ENCODE measurements around the gene FGF19.
"Not testable (repeated sequence)": the region's sequence is repeated elsewhere in the genome, so short reads cannot be mapped to it uniquely, and the experiment has no call there.

FGF19 gene

GRCh38 chr11:69695995-69696394, 7.8 kb downstream of the FGF19 start:
- H3K4me1 ChIP-seq (ENCODE audit: control insufficient read depth, insufficient read depth, low read length, unreplicated experiment); H3K36me3 ChIP-seq (ENCODE audit: insufficient read depth, low read length); H2AFZ ChIP-seq (ENCODE audit: low read length, unreplicated experiment); H3K27ac ChIP-seq (ENCODE audit: low read depth, low read length); H3K4me3 ChIP-seq (ENCODE audit: low read depth, low read length); H3K79me2 ChIP-seq (ENCODE audit: control insufficient read depth, insufficient read depth, low read length, unreplicated experiment): not testable (repeated sequence)
- H3K27me3 ChIP-seq (ENCODE audit: insufficient read depth, low read length): peaks cover 37% of the 10 kb centered on the region

DNA sequence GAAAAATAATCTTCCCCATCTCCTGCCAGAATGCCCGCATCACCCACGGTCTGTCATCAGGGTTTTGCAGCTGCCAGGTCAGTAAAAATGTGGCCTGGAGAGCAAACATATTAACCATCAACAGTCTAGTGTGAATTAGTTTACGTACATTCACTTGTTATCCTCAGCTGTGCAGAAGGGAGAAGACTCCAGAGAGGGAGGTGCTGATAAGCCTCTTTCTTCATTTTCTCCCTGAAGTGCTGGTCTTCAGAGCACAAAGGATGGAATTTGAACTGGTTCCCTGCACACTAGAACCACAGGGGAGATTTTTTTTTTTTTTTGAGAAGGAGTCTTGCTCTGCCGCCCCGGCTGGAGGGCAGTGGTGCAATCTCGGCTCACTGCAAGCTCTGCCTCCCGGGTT, 8.2 kb downstream of the FGF19 start:
- Histone ChIP-seq H2AFZ (ENCODE audit: low read length, unreplicated experiment) (no peak overlapping the region), H3K4me3 (ENCODE audit: low read depth, low read length) (no peak overlapping the region), H3K27ac (ENCODE audit: low read depth, low read length) (no peak overlapping the region), H3K27me3 (ENCODE audit: insufficient read depth, low read length) (peaks cover 37% of the 10 kb centered on the region), H3K79me2 (ENCODE audit: control insufficient read depth, insufficient read depth, low read length, unreplicated experiment) (no peaks in the 10 kb centered on the region), H3K4me1 (ENCODE audit: control insufficient read depth, insufficient read depth, low read length, unreplicated experiment) (peaks cover 4% of the 10 kb centered on the region), H3K36me3 (ENCODE audit: insufficient read depth, low read length) (no peaks in the 10 kb centered on the region)

DNA sequence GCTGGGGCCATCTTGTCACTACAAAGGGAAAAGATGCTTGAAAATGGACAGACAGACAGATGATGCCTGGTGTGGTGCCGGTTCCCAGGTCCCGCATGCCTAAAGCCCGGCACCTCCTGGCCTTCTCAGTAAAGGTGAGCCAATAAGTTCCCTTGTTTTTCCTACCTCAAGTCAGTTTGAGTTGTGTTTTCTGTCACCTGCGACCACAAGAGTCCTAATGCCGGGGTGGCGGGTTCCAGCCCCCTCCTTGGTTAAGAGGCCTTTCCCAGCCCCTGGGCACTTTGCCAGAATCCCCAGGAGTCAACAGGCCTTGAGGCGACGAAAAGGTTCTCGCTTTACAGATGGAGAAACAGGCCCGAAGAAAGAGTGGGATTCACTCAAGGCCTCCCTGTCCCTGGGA, 9.0 kb downstream of the FGF19 start:
- Histone ChIP-seq H3K79me2 (ENCODE audit: control insufficient read depth, insufficient read depth, low read length, unreplicated experiment) (no peaks in the 10 kb centered on the region), H3K27me3 (ENCODE audit: insufficient read depth, low read length) (peaks cover 37% of the 10 kb centered on the region), H3K36me3 (ENCODE audit: insufficient read depth, low read length) (no peaks in the 10 kb centered on the region), H2AFZ (ENCODE audit: low read length, unreplicated experiment) (no peak overlapping the region), H3K4me1 (ENCODE audit: control insufficient read depth, insufficient read depth, low read length, unreplicated experiment) (no peaks in the 10 kb centered on the region), H3K4me3 (ENCODE audit: low read depth, low read length) (no peak overlapping the region), H3K27ac (ENCODE audit: low read depth, low read length) (no peak overlapping the region)

DNA sequence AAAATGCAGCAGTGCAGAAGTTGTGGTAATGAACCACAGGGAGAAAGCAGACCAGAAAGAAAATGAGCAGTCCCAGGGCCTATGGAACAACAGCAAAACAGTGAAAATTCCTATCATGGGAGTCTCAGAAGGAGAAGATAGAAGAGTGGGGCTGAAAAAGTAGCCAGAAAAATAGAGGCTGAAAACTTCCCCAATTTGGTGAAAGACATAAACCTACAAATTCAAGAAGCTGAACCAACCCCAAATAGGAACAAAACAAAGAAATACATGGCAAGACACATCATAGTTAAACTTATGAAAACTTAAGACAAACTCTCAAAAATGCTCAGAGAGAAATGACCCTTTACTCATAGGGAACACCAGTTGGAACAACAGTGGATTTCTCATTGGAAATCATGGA, 11.4 kb downstream of the FGF19 start:
- Histone ChIP-seq H3K4me3 (ENCODE audit: low read depth, low read length) (no peak overlapping the region), H3K27me3 (ENCODE audit: insufficient read depth, low read length) (peaks cover 37% of the 10 kb centered on the region), H2AFZ (ENCODE audit: low read length, unreplicated experiment) (no peak overlapping the region), H3K79me2 (ENCODE audit: control insufficient read depth, insufficient read depth, low read length, unreplicated experiment) (no peaks in the 10 kb centered on the region), H3K4me1 (ENCODE audit: control insufficient read depth, insufficient read depth, low read length, unreplicated experiment) (no peaks in the 10 kb centered on the region), H3K36me3 (ENCODE audit: insufficient read depth, low read length) (no peaks in the 10 kb centered on the region), H3K27ac (ENCODE audit: low read depth, low read length) (no peak overlapping the region)

DNA sequence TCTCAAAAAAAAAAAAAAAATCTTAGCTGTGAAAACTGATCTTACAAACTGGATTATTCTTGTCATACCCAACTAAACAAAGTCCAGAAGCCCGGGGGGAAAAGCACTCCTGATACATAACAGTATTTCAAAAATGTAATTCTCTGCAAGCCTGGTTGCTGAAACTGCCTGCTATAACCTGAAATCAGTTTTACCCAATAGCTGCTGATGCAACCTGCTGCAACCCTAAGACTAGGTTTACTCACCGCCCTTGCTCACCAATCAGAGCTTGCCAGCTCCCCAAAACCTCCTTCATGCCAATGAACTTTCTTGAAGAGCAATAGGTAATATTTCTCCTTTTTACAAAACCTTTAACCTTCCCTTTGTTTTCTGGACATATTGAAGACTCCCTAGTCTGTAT, 12.4 kb downstream of the FGF19 start:
- no peaks in the 10 kb centered on the region for H3K79me2 ChIP-seq (ENCODE audit: control insufficient read depth, insufficient read depth, low read length, unreplicated experiment)
- H3K4me1 ChIP-seq (ENCODE audit: control insufficient read depth, insufficient read depth, low read length, unreplicated experiment): no peaks in the 10 kb centered on the region
- peaks cover 27% of the 10 kb centered on the region for H3K27me3 ChIP-seq (ENCODE audit: insufficient read depth, low read length)
- H3K36me3 ChIP-seq (ENCODE audit: insufficient read depth, low read length): no peaks in the 10 kb centered on the region
- H3K4me3 ChIP-seq (ENCODE audit: low read depth, low read length): no peak overlapping the region
- no peak overlapping the region for H3K27ac ChIP-seq (ENCODE audit: low read depth, low read length)
- no peak overlapping the region for H2AFZ ChIP-seq (ENCODE audit: low read length, unreplicated experiment)

GRCh38 chr11:69689484-69690319, 14.1 kb downstream of the FGF19 start:
- no peaks in the 10 kb centered on the region for H3K4me1 ChIP-seq (ENCODE audit: control insufficient read depth, insufficient read depth, low read length, unreplicated experiment)
- H2AFZ ChIP-seq (ENCODE audit: low read length, unreplicated experiment): no peak overlapping the region
- H3K27ac ChIP-seq (ENCODE audit: low read depth, low read length): no peak overlapping the region

DNA sequence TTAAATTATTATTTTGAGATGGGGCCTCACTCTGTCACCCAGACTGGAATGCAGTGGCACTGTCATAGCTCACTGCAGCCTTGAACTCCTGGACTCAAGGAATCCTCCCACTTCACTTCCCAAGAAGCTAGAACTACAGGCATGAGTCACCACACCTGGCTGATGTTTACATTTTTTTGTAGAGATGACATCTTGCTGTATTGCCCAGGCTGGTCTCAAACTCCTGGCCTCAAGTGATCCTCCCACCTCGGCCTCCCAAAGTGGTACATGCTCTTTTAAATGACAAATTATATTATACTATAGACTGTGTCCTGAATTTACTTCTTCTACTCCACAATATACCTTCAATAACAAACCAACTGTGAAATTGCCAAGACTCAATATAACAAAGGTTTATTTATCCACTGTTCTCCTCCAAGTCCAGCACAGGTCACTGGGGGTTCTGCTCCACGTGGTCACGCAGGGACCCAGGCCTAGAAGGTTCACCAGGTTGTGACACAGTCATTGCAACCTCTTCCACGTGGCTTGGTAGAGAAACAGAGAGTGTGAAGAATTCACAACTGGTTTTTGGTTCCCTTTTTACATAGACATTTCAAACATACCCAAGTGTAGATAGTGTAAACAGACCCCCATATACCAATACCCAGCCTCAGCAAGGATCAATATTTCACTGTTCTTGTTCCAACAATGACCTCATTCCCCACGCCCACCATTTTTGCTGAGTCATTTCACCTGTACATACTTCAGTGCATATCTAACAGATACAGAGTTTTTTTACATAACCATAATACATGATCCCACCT, 15.7 kb downstream of the FGF19 start:
- H3K4me1 ChIP-seq (ENCODE audit: control insufficient read depth, insufficient read depth, low read length, unreplicated experiment); H3K27ac ChIP-seq (ENCODE audit: low read depth, low read length); H3K36me3 ChIP-seq (ENCODE audit: insufficient read depth, low read length); H3K79me2 ChIP-seq (ENCODE audit: control insufficient read depth, insufficient read depth, low read length, unreplicated experiment); H3K27me3 ChIP-seq (ENCODE audit: insufficient read depth, low read length); H3K4me3 ChIP-seq (ENCODE audit: low read depth, low read length); H2AFZ ChIP-seq (ENCODE audit: low read length, unreplicated experiment): not testable (repeated sequence)

More at GRCh38 chr11:69689484-69690319, 14.1 kb downstream of the FGF19 start:
- no peaks in the 10 kb centered on the region for H3K36me3 ChIP-seq (ENCODE audit: insufficient read depth, low read length)
- H3K4me3 ChIP-seq (ENCODE audit: low read depth, low read length): no peak overlapping the region
- no peaks in the 10 kb centered on the region for H3K79me2 ChIP-seq (ENCODE audit: control insufficient read depth, insufficient read depth, low read length, unreplicated experiment)
- peaks cover 17% of the 10 kb centered on the region for H3K27me3 ChIP-seq (ENCODE audit: insufficient read depth, low read length)

DNA sequence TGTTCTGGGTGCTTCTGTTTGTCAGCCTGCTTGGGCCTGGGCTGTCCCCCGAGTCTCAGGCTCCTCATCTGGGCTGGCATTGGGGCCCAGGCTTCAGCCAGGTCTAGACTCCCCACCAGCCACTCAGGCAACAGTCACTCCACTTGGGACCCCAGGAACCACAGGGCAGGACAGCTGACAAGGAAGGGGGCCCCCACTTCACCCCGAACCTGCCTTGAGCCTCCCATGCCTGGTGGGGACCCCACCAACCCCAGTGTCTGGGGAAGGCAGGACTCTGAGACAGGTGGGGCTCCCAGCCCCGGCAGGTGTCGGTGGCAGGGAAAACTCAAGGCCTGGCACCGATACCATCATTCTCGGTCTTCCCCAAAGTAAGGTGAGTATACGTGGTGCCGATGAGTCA, 17.0 kb downstream of the FGF19 start:
- Histone ChIP-seq H3K27ac (ENCODE audit: low read depth, low read length) (no peak overlapping the region), H2AFZ (ENCODE audit: low read length, unreplicated experiment) (no peak overlapping the region), H3K4me3 (ENCODE audit: low read depth, low read length) (no peak overlapping the region), H3K79me2 (ENCODE audit: control insufficient read depth, insufficient read depth, low read length, unreplicated experiment) (no peaks in the 10 kb centered on the region), H3K4me1 (ENCODE audit: control insufficient read depth, insufficient read depth, low read length, unreplicated experiment) (no peaks in the 10 kb centered on the region), H3K36me3 (ENCODE audit: insufficient read depth, low read length) (no peaks in the 10 kb centered on the region), H3K27me3 (ENCODE audit: insufficient read depth, low read length) (no peaks in the 10 kb centered on the region; the same call in 1 of the 2 replicates)

DNA sequence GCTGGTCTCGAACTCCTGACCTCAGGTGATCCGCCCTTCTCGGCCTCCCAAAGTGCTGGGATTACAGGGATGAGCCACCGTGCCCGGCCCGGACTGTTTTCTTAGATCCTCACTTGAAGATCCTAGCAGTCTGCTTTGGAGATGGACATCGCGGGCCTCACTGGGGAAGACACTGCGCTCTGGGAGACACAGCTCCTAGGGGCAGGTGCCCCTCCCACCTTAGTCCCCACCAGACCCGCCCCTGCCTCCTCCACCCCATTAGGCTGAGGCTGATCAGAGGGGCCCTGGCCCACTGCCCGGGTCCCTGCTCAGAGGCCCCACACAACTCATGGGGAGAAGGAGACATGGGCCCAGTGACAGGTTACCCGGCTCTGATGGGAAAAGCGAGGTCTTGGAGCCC, 17.4 kb downstream of the FGF19 start:
- H3K4me1 ChIP-seq (ENCODE audit: control insufficient read depth, insufficient read depth, low read length, unreplicated experiment): no peaks in the 10 kb centered on the region
- H2AFZ ChIP-seq (ENCODE audit: low read length, unreplicated experiment): no peak overlapping the region
- no peaks in the 10 kb centered on the region for H3K27me3 ChIP-seq (ENCODE audit: insufficient read depth, low read length)
- no peaks in the 10 kb centered on the region for H3K79me2 ChIP-seq (ENCODE audit: control insufficient read depth, insufficient read depth, low read length, unreplicated experiment)
- H3K4me3 ChIP-seq (ENCODE audit: low read depth, low read length): no peak overlapping the region
- no peaks in the 10 kb centered on the region for H3K36me3 ChIP-seq (ENCODE audit: insufficient read depth, low read length)
- no peak overlapping the region for H3K27ac ChIP-seq (ENCODE audit: low read depth, low read length)

GRCh38 chr11:69685348-69685747, 18.5 kb downstream of the FGF19 start:
- H3K27ac ChIP-seq (ENCODE audit: low read depth, low read length): no peak overlapping the region
- no peak overlapping the region for H2AFZ ChIP-seq (ENCODE audit: low read length, unreplicated experiment)
- no peaks in the 10 kb centered on the region for H3K4me1 ChIP-seq (ENCODE audit: control insufficient read depth, insufficient read depth, low read length, unreplicated experiment)
- no peaks in the 10 kb centered on the region for H3K36me3 ChIP-seq (ENCODE audit: insufficient read depth, low read length)
- H3K27me3 ChIP-seq (ENCODE audit: insufficient read depth, low read length): no peaks in the 10 kb centered on the region
- no peaks in the 10 kb centered on the region for H3K79me2 ChIP-seq (ENCODE audit: control insufficient read depth, insufficient read depth, low read length, unreplicated experiment)
- no peak overlapping the region for H3K4me3 ChIP-seq (ENCODE audit: low read depth, low read length)

DNA sequence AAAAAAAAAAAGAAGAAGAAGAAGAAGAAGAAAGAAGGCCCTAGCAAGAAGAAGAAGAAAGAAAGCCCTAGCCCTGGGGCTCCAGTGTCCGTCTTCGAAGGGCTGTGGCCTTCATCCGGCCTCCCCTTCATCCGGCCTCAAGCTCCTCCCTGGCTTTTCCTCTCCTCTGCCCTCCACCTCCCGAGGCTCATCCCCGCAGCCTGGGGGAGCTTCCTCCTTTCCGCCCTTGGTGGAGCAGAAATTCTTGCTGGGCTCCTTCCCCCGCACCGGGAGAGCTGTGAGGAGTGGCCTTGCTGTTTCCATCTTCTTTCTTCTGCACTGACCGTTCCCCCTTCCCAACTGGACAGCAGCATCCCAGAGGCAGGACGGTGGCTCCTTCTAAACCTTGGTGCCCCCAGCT, 19.2 kb downstream of the FGF19 start:
- Histone ChIP-seq H3K79me2 (ENCODE audit: control insufficient read depth, insufficient read depth, low read length, unreplicated experiment) (no peaks in the 10 kb centered on the region), H3K4me3 (ENCODE audit: low read depth, low read length) (no peak overlapping the region), H3K27me3 (ENCODE audit: insufficient read depth, low read length) (no peaks in the 10 kb centered on the region), H3K4me1 (ENCODE audit: control insufficient read depth, insufficient read depth, low read length, unreplicated experiment) (no peaks in the 10 kb centered on the region), H3K27ac (ENCODE audit: low read depth, low read length) (no peak overlapping the region), H3K36me3 (ENCODE audit: insufficient read depth, low read length) (no peaks in the 10 kb centered on the region), H2AFZ (ENCODE audit: low read length, unreplicated experiment) (no peak overlapping the region)
